ENCODE results near the gene SLC16A11. TPM values are rescaled to one million over a fixed set of nuclear protein-coding genes. Genes with fewer than 3 reads are reported as not detected.
"Not testable (repeated sequence)": the region's sequence is repeated elsewhere in the genome, so short reads cannot be mapped to it uniquely, and the experiment has no call there.

Gene SLC16A11
- total RNA-seq, 1 donor from 2014 or later = not detected

DNA sequence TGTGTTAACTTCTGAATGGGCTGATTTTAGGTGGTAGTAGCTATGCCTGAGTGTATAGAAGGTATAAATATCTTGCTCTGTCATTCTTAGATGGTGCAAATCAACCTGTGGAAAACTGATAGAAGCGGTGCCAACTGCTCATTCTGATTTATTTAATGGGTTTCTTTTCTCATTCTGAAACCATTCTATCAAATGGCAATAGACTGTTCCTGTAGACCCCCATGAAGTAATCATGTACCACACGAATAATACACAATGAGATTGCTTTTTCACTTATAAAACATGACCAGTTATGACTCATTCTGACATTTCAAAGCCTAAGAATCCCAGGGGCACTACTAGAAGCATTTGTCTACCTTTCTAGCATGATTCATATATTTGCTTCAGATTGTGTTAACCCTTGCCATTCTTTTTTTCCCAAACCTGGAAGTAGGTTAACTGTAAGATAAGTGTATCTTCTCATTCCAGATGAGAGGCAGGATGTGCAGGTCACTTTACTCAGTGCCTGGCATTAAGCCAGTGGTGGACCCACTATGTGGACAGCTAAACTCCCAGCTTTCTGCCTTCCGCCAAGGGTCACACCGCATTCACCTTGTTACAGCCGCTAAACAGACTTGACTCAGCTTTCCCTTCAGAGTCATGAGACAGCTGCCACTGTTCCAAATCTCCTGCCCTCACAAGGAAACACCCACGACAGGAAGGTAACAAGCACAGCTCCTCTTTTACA, 16.4 kb upstream of the SLC16A11 start:
- Histone ChIP-seq H3K9me3 (ENCODE audit: insufficient read depth, low read depth, low read length) (no peaks in the 10 kb centered on the region), H3K4me3 (ENCODE audit: insufficient read depth, low read depth, low read length) (no peak overlapping the region), H4K20me1 (ENCODE audit: insufficient read depth, low read length) (no peaks in the 10 kb centered on the region), H3K4me2 (ENCODE audit: low read length) (peak overlapping the region; percentile 52), H3K27ac (ENCODE audit: low read depth, low read length) (peak overlapping the region; percentile 70), H3K79me2 (ENCODE audit: insufficient read depth, low read length) (no peaks in the 10 kb centered on the region), H2AFZ (ENCODE audit: low read depth, low read length) (no peak overlapping the region), H3K36me3 (ENCODE audit: insufficient read depth, low read length) (no peaks in the 10 kb centered on the region), H3K9ac (ENCODE audit: low read length) (peak overlapping the region; percentile 10), H3K4me1 (ENCODE audit: insufficient read depth, low read length) (peaks cover 31% of the 10 kb centered on the region), H3K27me3 (ENCODE audit: insufficient read depth, low read length) (no peaks in the 10 kb centered on the region)
- Mint-ChIP-seq H3K36me3 (ENCODE audit: low read depth, unreplicated experiment) (no peaks in the 10 kb centered on the region), H3K4me1 (ENCODE audit: low read depth, unreplicated experiment) (peaks cover 29% of the 10 kb centered on the region), H3K4me3 (ENCODE audit: unreplicated experiment) (no peak overlapping the region), H3K9me3 (ENCODE audit: unreplicated experiment) (peaks cover 3% of the 10 kb centered on the region), H3K27ac (ENCODE audit: unreplicated experiment) (peak overlapping the region; percentile 29), H3K27me3 (ENCODE audit: low read depth, unreplicated experiment) (no peaks in the 10 kb centered on the region)
- FAIRE-seq = peak; percentile 75
- TF ChIP-seq EZH2 (IDR thresholded peaks at IDR 0.05; ENCODE audit: insufficient read depth, low read length) = no peak
- no peak for TF ChIP-seq CTCF (IDR thresholded peaks at IDR 0.05; ENCODE audit: insufficient read depth, low read depth, low read length)
- DNase-seq (ENCODE audit: low read depth) = peak; percentile 93

DNA sequence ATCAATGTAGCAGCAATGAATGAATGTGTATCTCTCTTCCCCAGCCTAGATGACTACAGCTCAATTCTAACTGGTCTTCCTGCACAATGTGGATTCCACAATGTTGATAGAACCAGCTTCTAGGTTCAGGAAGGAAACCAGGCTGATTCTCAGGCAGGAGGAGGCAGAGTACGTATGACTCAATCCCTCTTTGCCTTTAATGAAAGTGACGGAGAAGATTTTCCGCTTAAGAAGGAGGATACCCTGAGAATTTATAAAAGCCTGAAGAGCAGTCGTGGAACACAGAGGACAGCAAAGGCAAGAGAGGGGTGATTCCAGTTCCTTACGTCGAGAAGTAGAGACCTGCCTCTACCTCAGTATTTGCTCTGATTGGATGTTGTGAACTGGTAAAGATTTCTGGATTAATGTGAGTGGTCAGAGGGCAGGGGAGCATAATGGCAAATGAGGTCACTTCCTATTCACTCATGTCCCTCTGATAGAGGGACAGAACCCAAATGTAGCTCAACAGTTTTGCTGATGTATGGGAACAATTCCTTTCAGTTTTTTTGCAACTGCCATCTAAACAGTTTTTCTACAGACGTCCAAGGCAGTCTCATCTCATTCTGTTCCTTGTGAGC, 15.0 kb upstream of the SLC16A11 start:
- DNase-seq (ENCODE audit: low read depth) (peak; percentile 53), FAIRE-seq (peak; percentile 47)
- H3K27ac Mint-ChIP-seq (ENCODE audit: unreplicated experiment) = peak overlapping the region; percentile 42
- H3K79me2 ChIP-seq (ENCODE audit: insufficient read depth, low read length) = no peaks in the 10 kb centered on the region
- peak overlapping the region; percentile 3 for H3K4me3 Mint-ChIP-seq (ENCODE audit: unreplicated experiment)
- TF ChIP-seq EZH2 (IDR thresholded peaks at IDR 0.05; ENCODE audit: insufficient read depth, low read length) (no peak), CTCF (IDR thresholded peaks at IDR 0.05; ENCODE audit: insufficient read depth, low read depth, low read length) (no peak)
- H3K27me3 ChIP-seq (ENCODE audit: insufficient read depth, low read length) = peaks cover under 1% of the 10 kb centered on the region
- no peaks in the 10 kb centered on the region for H3K36me3 Mint-ChIP-seq (ENCODE audit: low read depth, unreplicated experiment)
- no peaks in the 10 kb centered on the region for H3K36me3 ChIP-seq (ENCODE audit: insufficient read depth, low read length)
- peaks cover 3% of the 10 kb centered on the region for H3K27me3 Mint-ChIP-seq (ENCODE audit: low read depth, unreplicated experiment)
- H3K4me2 ChIP-seq (ENCODE audit: low read length) = peak overlapping the region; percentile 60
- H3K9me3 ChIP-seq (ENCODE audit: insufficient read depth, low read depth, low read length) = no peaks in the 10 kb centered on the region
- no peak overlapping the region for H3K4me3 ChIP-seq (ENCODE audit: insufficient read depth, low read depth, low read length)
- H3K27ac ChIP-seq (ENCODE audit: low read depth, low read length) = peak overlapping the region; percentile 41
- peaks cover 24% of the 10 kb centered on the region for H3K4me1 Mint-ChIP-seq (ENCODE audit: low read depth, unreplicated experiment)
- peak overlapping the region; percentile 23 for H3K9ac ChIP-seq (ENCODE audit: low read length)
- H2AFZ ChIP-seq (ENCODE audit: low read depth, low read length) = peak overlapping the region; percentile 58
- H3K9me3 Mint-ChIP-seq (ENCODE audit: unreplicated experiment) = no peaks in the 10 kb centered on the region
- peaks cover 26% of the 10 kb centered on the region for H3K4me1 ChIP-seq (ENCODE audit: insufficient read depth, low read length)
- no peaks in the 10 kb centered on the region for H4K20me1 ChIP-seq (ENCODE audit: insufficient read depth, low read length)

- Histone ChIP-seq H3K27me3 (ENCODE audit: insufficient read depth, low read length) (peaks cover 3% of the 10 kb centered on the region), H3K4me3 (ENCODE audit: insufficient read depth, low read depth, low read length) (no peak overlapping the region), H3K9ac (ENCODE audit: low read length) (no peak overlapping the region), H3K4me1 (ENCODE audit: insufficient read depth, low read length) (peaks cover 16% of the 10 kb centered on the region), H3K4me2 (ENCODE audit: low read length) (no peak overlapping the region), H3K27ac (ENCODE audit: low read depth, low read length) (no peak overlapping the region), H3K9me3 (ENCODE audit: insufficient read depth, low read depth, low read length) (no peaks in the 10 kb centered on the region), H4K20me1 (ENCODE audit: insufficient read depth, low read length) (no peaks in the 10 kb centered on the region), H3K79me2 (ENCODE audit: insufficient read depth, low read length) (no peaks in the 10 kb centered on the region), H3K36me3 (ENCODE audit: insufficient read depth, low read length) (no peaks in the 10 kb centered on the region), H2AFZ (ENCODE audit: low read depth, low read length) (no peak overlapping the region)
- H3K9me3 Mint-ChIP-seq (ENCODE audit: unreplicated experiment) = no peaks in the 10 kb centered on the region
- DNase-seq (ENCODE audit: low read depth) (peak; percentile 31), FAIRE-seq (no peak)
- H3K36me3 Mint-ChIP-seq (ENCODE audit: low read depth, unreplicated experiment) = no peaks in the 10 kb centered on the region
- H3K27me3 Mint-ChIP-seq (ENCODE audit: low read depth, unreplicated experiment) = peaks cover 13% of the 10 kb centered on the region
- peaks cover 11% of the 10 kb centered on the region for H3K4me1 Mint-ChIP-seq (ENCODE audit: low read depth, unreplicated experiment)
- no peak overlapping the region for H3K27ac Mint-ChIP-seq (ENCODE audit: unreplicated experiment)
- TF ChIP-seq CTCF (IDR thresholded peaks at IDR 0.05; ENCODE audit: insufficient read depth, low read depth, low read length) (no peak), EZH2 (IDR thresholded peaks at IDR 0.05; ENCODE audit: insufficient read depth, low read length) (no peak)
- H3K4me3 Mint-ChIP-seq (ENCODE audit: unreplicated experiment) = no peak overlapping the region
Measured at GRCh38 chr17:7056386-7056785, 12.5 kb upstream of the SLC16A11 start.

- not testable (repeated sequence) for H3K4me2 ChIP-seq (ENCODE audit: low read length); H3K4me3 Mint-ChIP-seq (ENCODE audit: unreplicated experiment); H3K9me3 Mint-ChIP-seq (ENCODE audit: unreplicated experiment); H3K36me3 Mint-ChIP-seq (ENCODE audit: low read depth, unreplicated experiment); DNase-seq (ENCODE audit: low read depth); H3K9ac ChIP-seq (ENCODE audit: low read length); H3K79me2 ChIP-seq (ENCODE audit: insufficient read depth, low read length); H3K4me1 Mint-ChIP-seq (ENCODE audit: low read depth, unreplicated experiment); H3K36me3 ChIP-seq (ENCODE audit: insufficient read depth, low read length); FAIRE-seq; H3K9me3 ChIP-seq (ENCODE audit: insufficient read depth, low read depth, low read length); H3K27ac ChIP-seq (ENCODE audit: low read depth, low read length); H2AFZ ChIP-seq (ENCODE audit: low read depth, low read length); H4K20me1 ChIP-seq (ENCODE audit: insufficient read depth, low read length); H3K4me3 ChIP-seq (ENCODE audit: insufficient read depth, low read depth, low read length); H3K4me1 ChIP-seq (ENCODE audit: insufficient read depth, low read length); H3K27ac Mint-ChIP-seq (ENCODE audit: unreplicated experiment); H3K27me3 ChIP-seq (ENCODE audit: insufficient read depth, low read length)
- H3K27me3 Mint-ChIP-seq (ENCODE audit: low read depth, unreplicated experiment) = peaks cover 27% of the 10 kb centered on the region
Measured at GRCh38 chr17:7050583-7050982, 6.7 kb upstream of the SLC16A11 start.

Data from astrocyte (in vitro differentiated cells and primary cell).